Measurements from ENCODE around the gene KPNA3. TPM values are rescaled to one million over a fixed set of nuclear protein-coding genes. Genes with fewer than 3 reads are reported as not detected.

KPNA3 gene
- total and polyA plus RNA-seq, 7 experiments from 2014 or later = 17.0 to 38.7 (median 19.6) TPM

- H3K36me3 ChIP-seq (ENCODE audit: control insufficient read depth in 2 of 3, insufficient read depth in 3 of 3, low read length in 3 of 3) = no peaks in the 10 kb centered on the region
- H3K4me3 Mint-ChIP-seq = peak overlapping the region; percentile 87 to 99 (median 96)
- peaks cover 19 to 23% of the 10 kb centered on the region in 2 donors for H3K4me1 ChIP-seq (ENCODE audit: control insufficient read depth in 2 of 2, insufficient read depth in 2 of 2, low read length in 2 of 2)
- ATAC-seq (no peak), DNase-seq (peak in 3 of 9 donors; percentile 6 to 10 (median 10))
- intact Hi-C loops (cut with micrococcal nuclease) = loop anchor here (1.0 to 10.0 kb wide), 11 partner anchors 17 to 1379 kb away; partner anchors contain the start of gene LPAR6 (in 1 of the 2)
- peak overlapping the region; percentile 68 for H3K4me3 ChIP-seq (ENCODE audit: low read length)
- ChIA-PET POLR2A (interaction anchor here (0.5 to 4.2 kb wide), 10 partner anchors 9 to 1758 kb away, joined by 3 to 18 read pairs (median 4); partner anchors contain the start of genes EBPL, FNDC3A, PHF11 and TRIM13), CTCF (no interaction called here)
- H3K9me3 Mint-ChIP-seq = peaks cover 0 to 4% (median 0%) of the 10 kb centered on the region in 11 donors
- H3K36me3 Mint-ChIP-seq = peaks cover 0 to 13% (median 10%) of the 10 kb centered on the region in 5 donors
- peaks cover 0 to 8% (median 3%) of the 10 kb centered on the region in 5 donors for H3K27me3 Mint-ChIP-seq
- H3K4me1 Mint-ChIP-seq = peaks cover 25 to 53% (median 39%) of the 10 kb centered on the region in 7 donors
- peak overlapping the region; percentile 88 to 97 (median 94) for H3K27ac Mint-ChIP-seq
- no peaks in the 10 kb centered on the region for H3K27me3 ChIP-seq (ENCODE audit: control insufficient read depth in 2 of 2, insufficient read depth in 2 of 2, low read length in 2 of 2)
- peak overlapping the region; percentile 80 for H3K27ac ChIP-seq (ENCODE audit: low read depth, low read length)
- no peaks in the 10 kb centered on the region for H3K9me3 ChIP-seq (ENCODE audit: control insufficient read depth in 2 of 3, low read length in 3 of 3)
These were observed 1.2 kb downstream of the KPNA3 start for GRCh38 chr13:49791315-49791710.

DNA sequence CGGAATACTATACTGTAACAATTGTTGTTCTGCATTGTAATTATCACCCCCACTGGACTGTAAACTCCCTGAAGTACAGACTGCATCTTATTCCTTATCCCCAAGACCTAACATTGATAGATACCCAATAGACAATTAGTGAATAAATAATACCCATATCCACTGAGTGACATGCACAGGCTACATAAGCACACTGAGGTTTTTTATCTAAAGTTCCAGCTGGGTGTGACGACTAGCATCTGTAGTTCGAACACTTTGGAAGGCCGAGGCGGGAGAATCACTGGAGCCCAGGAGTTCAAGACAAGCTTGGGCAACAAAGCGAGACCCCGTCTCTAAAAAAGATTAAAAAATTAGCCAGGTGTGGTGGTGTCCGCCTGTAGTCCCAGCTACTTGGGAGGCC lies 2.5 kb downstream of the KPNA3 start:
- Mint-ChIP-seq H3K27me3 (no peaks in the 10 kb centered on the region), H3K27ac (no peak overlapping the region), H3K4me1 (peaks cover 30 to 67% (median 52%) of the 10 kb centered on the region in 7 donors), H3K36me3 (peaks cover 0 to 16% (median 10%) of the 10 kb centered on the region in 5 donors), H3K4me3 (peak overlapping the region in 6 of 10 donors; percentile 1 to 52 (median 16)), H3K9me3 (peaks cover 0 to 4% (median 0%) of the 10 kb centered on the region in 11 donors)
- H3K36me3 ChIP-seq (ENCODE audit: control insufficient read depth in 2 of 3, insufficient read depth in 3 of 3, low read length in 3 of 3) = no peaks in the 10 kb centered on the region
- ATAC-seq (no peak), DNase-seq (no peak)
- ChIA-PET POLR2A (interaction anchor here (0.6 to 4.2 kb wide), 3 partner anchors 99 to 450 kb away, joined by 3 to 18 read pairs (median 3); partner anchors contain the start of gene EBPL), CTCF (interaction anchor here (0.9 to 1.7 kb wide), 4 partner anchors 13 to 182 kb away, joined by 3 to 4 read pairs (median 4); partner anchors contain the start of gene EBPL)
- H3K9me3 ChIP-seq (ENCODE audit: control insufficient read depth in 2 of 3, low read length in 3 of 3) = no peaks in the 10 kb centered on the region
- no peaks in the 10 kb centered on the region for H3K27me3 ChIP-seq (ENCODE audit: control insufficient read depth in 2 of 2, insufficient read depth in 2 of 2, low read length in 2 of 2)
- H3K4me3 ChIP-seq (ENCODE audit: low read length) = no peak overlapping the region
- no peak overlapping the region for H3K27ac ChIP-seq (ENCODE audit: low read depth, low read length)
- peaks cover 19 to 23% of the 10 kb centered on the region in 2 donors for H3K4me1 ChIP-seq (ENCODE audit: control insufficient read depth in 2 of 2, insufficient read depth in 2 of 2, low read length in 2 of 2)
- intact Hi-C loops (cut with micrococcal nuclease) = loop anchor here (2.0 to 10.0 kb wide), 8 partner anchors 15 to 1378 kb away; partner anchors contain the start of gene LPAR6 (in 1 of the 2)

DNA sequence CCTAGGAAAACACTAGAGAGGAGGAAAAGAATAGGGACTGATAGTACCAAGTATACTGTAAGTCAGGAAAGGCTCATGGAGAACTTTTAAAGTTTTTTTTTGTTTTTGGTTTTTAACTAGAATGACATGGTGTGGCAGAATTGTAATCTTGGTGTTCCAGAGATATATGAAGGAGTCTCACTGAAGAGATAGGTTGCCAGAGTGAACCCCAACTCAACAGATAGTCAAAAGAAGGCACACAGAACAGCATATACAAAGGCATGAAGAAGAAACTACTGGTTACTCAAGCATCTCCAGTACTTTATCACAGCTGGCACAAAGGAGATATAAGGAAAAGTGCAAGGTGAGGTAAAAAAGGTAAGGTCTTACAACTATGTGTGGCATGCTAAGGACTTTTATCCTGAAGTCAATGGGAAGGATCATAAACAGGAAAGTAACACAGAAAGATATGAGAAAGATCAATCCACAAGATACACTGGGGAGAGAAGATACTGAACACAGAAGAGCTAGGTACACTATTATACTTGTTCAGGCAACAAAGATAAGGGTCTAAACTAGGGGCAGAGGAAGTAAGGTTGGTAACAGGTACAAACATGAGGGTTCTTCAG lies 6.0 kb downstream of the KPNA3 start:
- Mint-ChIP-seq H3K27me3 (no peaks in the 10 kb centered on the region), H3K4me3 (peak overlapping the region in 2 of 10 donors; percentile 1 to 29), H3K4me1 (peaks cover 37 to 89% (median 72%) of the 10 kb centered on the region in 7 donors), H3K36me3 (peaks cover 0 to 21% (median 12%) of the 10 kb centered on the region in 5 donors), H3K27ac (no peak overlapping the region), H3K9me3 (no peaks in the 10 kb centered on the region)
- Histone ChIP-seq H3K36me3 (ENCODE audit: control insufficient read depth in 2 of 3, insufficient read depth in 3 of 3, low read length in 3 of 3) (no peaks in the 10 kb centered on the region), H3K9me3 (ENCODE audit: control insufficient read depth in 2 of 3, low read length in 3 of 3) (no peaks in the 10 kb centered on the region), H3K4me3 (ENCODE audit: low read length) (no peak overlapping the region), H3K27ac (ENCODE audit: low read depth, low read length) (no peak overlapping the region), H3K27me3 (ENCODE audit: control insufficient read depth in 2 of 2, insufficient read depth in 2 of 2, low read length in 2 of 2) (no peaks in the 10 kb centered on the region), H3K4me1 (ENCODE audit: control insufficient read depth in 2 of 2, insufficient read depth in 2 of 2, low read length in 2 of 2) (peaks cover 12 to 15% of the 10 kb centered on the region in 2 donors)
- no peak for DNase-seq
- ATAC-seq = no peak
- ChIA-PET CTCF (no interaction called here), POLR2A (interaction anchor here (0.6 kb wide), 2 partner anchors 11 to 1787 kb away, joined by 4 to 5 read pairs; no protein-coding TSS in a partner anchor)
- intact Hi-C loops (cut with micrococcal nuclease) = no loop called here

DNA sequence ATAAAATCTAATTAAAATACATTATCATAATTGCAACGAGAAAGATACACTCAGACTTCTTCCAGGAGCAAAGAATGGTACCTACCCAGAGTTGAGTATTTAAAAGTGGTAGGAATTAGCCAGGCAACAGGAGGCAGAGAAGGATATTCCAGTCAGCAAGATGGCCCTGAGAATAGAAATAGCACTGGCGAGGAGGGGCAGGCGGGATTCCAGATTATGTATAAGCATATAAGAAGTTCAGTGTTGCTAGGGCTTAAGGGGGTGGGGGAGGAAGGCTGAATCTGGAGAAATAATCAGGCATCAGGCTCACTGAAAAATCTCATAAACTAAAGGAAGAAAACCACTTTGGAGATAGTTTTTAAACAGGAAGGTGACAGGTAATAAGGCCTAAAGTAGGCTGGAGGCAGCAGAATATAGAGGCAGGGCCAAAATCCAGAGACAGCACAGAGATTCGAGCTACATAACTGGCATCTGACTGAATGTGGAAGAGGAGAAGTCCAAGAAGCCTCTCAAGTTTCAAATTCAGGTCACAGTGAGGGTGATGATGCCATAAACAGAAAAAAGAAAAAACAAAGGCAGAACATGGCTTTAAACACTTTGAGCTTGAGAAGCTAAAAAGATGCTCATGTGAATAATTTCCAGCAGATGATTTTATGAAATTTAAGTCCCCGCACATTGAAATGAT lies 7.5 kb downstream of the KPNA3 start:
- Mint-ChIP-seq H3K36me3 (peaks cover 0 to 21% (median 14%) of the 10 kb centered on the region in 5 donors), H3K27ac (no peak overlapping the region), H3K4me3 (no peak overlapping the region), H3K27me3 (no peaks in the 10 kb centered on the region), H3K4me1 (peaks cover 30 to 89% (median 72%) of the 10 kb centered on the region in 7 donors), H3K9me3 (no peaks in the 10 kb centered on the region)
- ChIA-PET POLR2A (no interaction called here), CTCF (no interaction called here)
- Histone ChIP-seq H3K4me1 (ENCODE audit: control insufficient read depth in 2 of 2, insufficient read depth in 2 of 2, low read length in 2 of 2) (peaks cover 0 to 3% of the 10 kb centered on the region in 2 donors), H3K27ac (ENCODE audit: low read depth, low read length) (no peak overlapping the region), H3K9me3 (ENCODE audit: control insufficient read depth in 2 of 3, low read length in 3 of 3) (no peaks in the 10 kb centered on the region), H3K36me3 (ENCODE audit: control insufficient read depth in 2 of 3, insufficient read depth in 3 of 3, low read length in 3 of 3) (no peaks in the 10 kb centered on the region), H3K27me3 (ENCODE audit: control insufficient read depth in 2 of 2, insufficient read depth in 2 of 2, low read length in 2 of 2) (no peaks in the 10 kb centered on the region), H3K4me3 (ENCODE audit: low read length) (no peak overlapping the region)
- no peak for ATAC-seq
- no peak for DNase-seq
- intact Hi-C loops (cut with micrococcal nuclease) = no loop called here

DNA sequence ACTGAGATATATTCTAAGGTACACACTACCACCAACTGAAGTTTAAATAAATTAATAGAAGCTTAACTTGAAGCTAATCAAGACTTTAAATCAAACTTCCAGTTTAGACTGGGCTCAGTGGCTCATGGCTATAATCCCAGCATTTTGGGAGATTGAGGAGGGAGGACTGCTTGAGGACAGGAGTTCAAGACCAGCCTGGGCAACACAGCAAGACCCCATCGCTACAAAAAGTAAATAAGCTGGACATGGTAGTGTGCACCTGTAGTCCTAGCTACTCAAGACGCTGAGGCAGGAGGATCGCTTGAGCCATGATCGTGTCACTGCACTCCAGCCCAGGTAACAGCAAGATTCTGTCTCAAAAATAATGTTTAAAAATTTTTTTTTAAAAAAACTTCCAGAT lies 8.6 kb downstream of the KPNA3 start:
- Histone ChIP-seq H3K4me3 (ENCODE audit: low read length) (no peak overlapping the region), H3K27ac (ENCODE audit: low read depth, low read length) (no peak overlapping the region), H3K27me3 (ENCODE audit: control insufficient read depth in 2 of 2, insufficient read depth in 2 of 2, low read length in 2 of 2) (no peaks in the 10 kb centered on the region), H3K36me3 (ENCODE audit: control insufficient read depth in 2 of 3, insufficient read depth in 3 of 3, low read length in 3 of 3) (no peaks in the 10 kb centered on the region), H3K9me3 (ENCODE audit: control insufficient read depth in 2 of 3, low read length in 3 of 3) (no peaks in the 10 kb centered on the region), H3K4me1 (ENCODE audit: control insufficient read depth in 2 of 2, insufficient read depth in 2 of 2, low read length in 2 of 2) (no peaks in the 10 kb centered on the region)
- intact Hi-C loops (cut with micrococcal nuclease) = no loop called here
- ChIA-PET POLR2A (interaction anchor here (0.6 kb wide), 2 partner anchors 9 to 197 kb away, joined by 3 to 4 read pairs; no protein-coding TSS in a partner anchor), CTCF (no interaction called here)
- H3K9me3 Mint-ChIP-seq = no peaks in the 10 kb centered on the region
- no peak overlapping the region for H3K27ac Mint-ChIP-seq
- peaks cover 0 to 15% (median 10%) of the 10 kb centered on the region in 5 donors for H3K36me3 Mint-ChIP-seq
- peaks cover 19 to 89% (median 72%) of the 10 kb centered on the region in 7 donors for H3K4me1 Mint-ChIP-seq
- no peak for DNase-seq
- H3K27me3 Mint-ChIP-seq = no peaks in the 10 kb centered on the region
- no peak overlapping the region for H3K4me3 Mint-ChIP-seq
- no peak for ATAC-seq

DNA sequence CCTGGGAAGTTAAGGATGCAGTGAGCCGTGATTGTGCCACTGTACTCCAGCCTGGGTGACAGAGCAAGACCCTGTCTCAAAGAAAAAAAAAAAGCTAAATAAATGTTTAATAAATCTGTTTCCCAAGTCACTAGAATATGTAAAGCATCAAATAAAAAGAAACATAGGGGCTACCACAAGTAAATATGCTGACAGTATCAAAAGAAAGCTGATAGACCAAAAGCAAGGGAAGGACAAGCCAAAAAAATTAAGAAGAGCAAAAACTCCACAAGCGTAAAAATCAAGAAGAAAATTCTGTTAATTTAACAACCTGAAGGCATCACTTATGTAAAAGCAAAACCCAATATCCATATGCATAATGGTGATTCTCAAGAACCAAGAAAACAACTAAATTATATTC lies 9.7 kb downstream of the KPNA3 start:
- no peak overlapping the region for H3K27ac Mint-ChIP-seq
- no peaks in the 10 kb centered on the region for H3K27me3 Mint-ChIP-seq
- peaks cover 0 to 12% (median 8%) of the 10 kb centered on the region in 5 donors for H3K36me3 Mint-ChIP-seq
- H3K4me1 ChIP-seq (ENCODE audit: control insufficient read depth in 2 of 2, insufficient read depth in 2 of 2, low read length in 2 of 2) = peaks cover 0 to 5% of the 10 kb centered on the region in 2 donors
- intact Hi-C loops (cut with micrococcal nuclease) = no loop called here
- ChIA-PET CTCF (no interaction called here), POLR2A (interaction anchor here (2.2 kb wide), 1 partner anchor 9 kb away, joined by 7 read pairs; the partner anchor contains the start of gene KPNA3)
- ATAC-seq (no peak), DNase-seq (no peak)
- no peaks in the 10 kb centered on the region for H3K9me3 Mint-ChIP-seq
- H3K36me3 ChIP-seq (ENCODE audit: control insufficient read depth in 2 of 3, insufficient read depth in 3 of 3, low read length in 3 of 3) = no peaks in the 10 kb centered on the region
- H3K9me3 ChIP-seq (ENCODE audit: control insufficient read depth in 2 of 3, low read length in 3 of 3) = no peaks in the 10 kb centered on the region
- H3K4me3 Mint-ChIP-seq = no peak overlapping the region
- no peak overlapping the region for H3K4me3 ChIP-seq (ENCODE audit: low read length)
- H3K4me1 Mint-ChIP-seq = peaks cover 22 to 92% (median 78%) of the 10 kb centered on the region in 7 donors
- no peaks in the 10 kb centered on the region for H3K27me3 ChIP-seq (ENCODE audit: control insufficient read depth in 2 of 2, insufficient read depth in 2 of 2, low read length in 2 of 2)
- no peak overlapping the region for H3K27ac ChIP-seq (ENCODE audit: low read depth, low read length)

All from naive thymus-derived CD4-positive, alpha-beta T cell (primary cell).